Transverse colon (tissue), 4 donors: ENCODE measurements around the gene TUBB2B.

Source experiments
- CTCF ChIP-seq, 5 experiments: fragments of 200-600 bp in 3 of 5; fragments of 450-650 bp in 2 of 5; sonication (generic) in 3 of 5; IDR thresholded peaks; 1 replicate in 2 of 5; 2 replicates in 3 of 5; pipeline ENCODE4 v1.5.1; 2016 to 2017; ENCODE audit warnings: antibody characterized with exemption in 5 of 5, inconsistent platforms in 3 of 5, mild to moderate bottlenecking in 2 of 5, moderate library complexity in 1 of 5
- EP300 ChIP-seq: sonication (generic); formaldehyde crosslinking; IDR thresholded peaks from one replicate; pipeline ENCODE4 v1.6.1; 2017; ENCODE audit warnings: antibody characterized with exemption, low read depth
- POLR2A ChIP-seq: fragments of 450-650 bp; IDR thresholded peaks from one replicate; pipeline ENCODE4 v1.6.1; 2016; ENCODE audit warnings: antibody characterized with exemption, mild to moderate bottlenecking, moderate library complexity
- POLR2AphosphoS5 ChIP-seq, 3 donors: sonication (generic); formaldehyde crosslinking; IDR thresholded peaks; one replicate each; pipeline ENCODE4 v1.6.1; 2016; ENCODE audit warnings: antibody characterized with exemption in 3 of 3

- TF ChIP-seq CTCF (IDR thresholded peaks at IDR 0.05) (no peak), POLR2A (no peak), POLR2AphosphoS5 (IDR thresholded peaks at IDR 0.05) (no peak), EP300 (no peak)
Measured at GRCh38 chr6:3276174-3277167, 49.0 kb upstream of the TUBB2B start.
